ENCODE measurements around the gene LRRC7. TPM values are rescaled to one million over a fixed set of nuclear protein-coding genes. Genes with fewer than 3 reads are reported as not detected.

The LRRC7 gene
- total and polyA plus RNA-seq, 2 experiments from 2014 or later = 0.99 to 1.8 TPM

DNA sequence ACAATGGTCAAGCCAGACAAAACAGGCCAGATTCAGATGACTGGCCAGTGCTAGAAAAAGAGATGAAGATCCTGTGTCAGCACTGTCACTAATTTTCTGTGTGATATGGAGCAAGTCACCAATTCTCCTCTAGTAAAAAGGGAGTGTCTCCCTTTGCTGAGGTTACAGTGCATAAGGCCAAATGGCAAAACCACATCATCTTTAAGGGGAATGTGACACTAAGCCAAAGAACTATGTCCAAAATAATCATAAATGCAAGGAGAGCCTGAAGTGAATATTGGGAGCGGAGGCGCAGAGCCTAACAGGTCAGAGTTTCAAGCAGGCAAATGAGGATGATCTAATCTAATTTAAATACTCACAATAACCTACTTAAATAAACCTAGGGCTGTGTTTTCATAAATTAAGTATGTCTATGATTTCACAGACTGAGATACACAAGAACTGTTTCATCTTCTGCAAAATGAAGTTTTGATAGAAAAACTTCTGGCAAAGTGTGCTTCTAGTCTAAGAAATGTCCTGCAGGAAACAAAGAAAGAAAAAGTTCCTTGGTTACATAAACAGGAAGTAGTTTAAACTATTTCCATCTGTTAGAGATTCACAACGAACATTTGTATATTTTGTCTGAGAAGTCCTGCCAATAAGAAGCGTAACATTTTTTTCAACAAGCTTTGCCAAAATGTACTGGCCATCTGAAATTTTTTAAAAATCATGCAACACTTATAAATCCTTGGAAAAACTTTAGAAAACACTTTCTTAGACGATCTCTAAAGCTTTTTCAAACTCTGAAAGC, 347.4 kb downstream of the LRRC7 start:
- Histone ChIP-seq H3K9me2 (replicated peaks; ENCODE audit: insufficient read depth) (no peaks in the 10 kb centered on the region), H2AFZ (no peak overlapping the region), H3K27ac (peak overlapping the region; percentile 66), H3K9me3 (ENCODE audit: low read depth) (no peaks in the 10 kb centered on the region), H3K27me3 (no peaks in the 10 kb centered on the region), H3K4me3 (no peak overlapping the region), H3K79me2 (no peaks in the 10 kb centered on the region), H3K4me2 (peak overlapping the region; percentile 32), H3K4me1 (ENCODE audit: insufficient read depth) (peaks cover 5% of the 10 kb centered on the region), H3K36me3 (replicated peaks; ENCODE audit: insufficient read depth, low read depth) (no peaks in the 10 kb centered on the region), H4K20me1 (ENCODE audit: insufficient read depth, poor library complexity, severe bottlenecking) (no peaks in the 10 kb centered on the region)
- TF ChIP-seq EZH2 (IDR thresholded peaks at IDR 0.05; ENCODE audit: borderline replicate concordance) (no peak), EZH2phosphoT487 (IDR thresholded peaks at IDR 0.05; ENCODE audit: low read depth, severe bottlenecking, unreplicated experiment) (no peak)
- TF ChIP-seq, protein P1, sequence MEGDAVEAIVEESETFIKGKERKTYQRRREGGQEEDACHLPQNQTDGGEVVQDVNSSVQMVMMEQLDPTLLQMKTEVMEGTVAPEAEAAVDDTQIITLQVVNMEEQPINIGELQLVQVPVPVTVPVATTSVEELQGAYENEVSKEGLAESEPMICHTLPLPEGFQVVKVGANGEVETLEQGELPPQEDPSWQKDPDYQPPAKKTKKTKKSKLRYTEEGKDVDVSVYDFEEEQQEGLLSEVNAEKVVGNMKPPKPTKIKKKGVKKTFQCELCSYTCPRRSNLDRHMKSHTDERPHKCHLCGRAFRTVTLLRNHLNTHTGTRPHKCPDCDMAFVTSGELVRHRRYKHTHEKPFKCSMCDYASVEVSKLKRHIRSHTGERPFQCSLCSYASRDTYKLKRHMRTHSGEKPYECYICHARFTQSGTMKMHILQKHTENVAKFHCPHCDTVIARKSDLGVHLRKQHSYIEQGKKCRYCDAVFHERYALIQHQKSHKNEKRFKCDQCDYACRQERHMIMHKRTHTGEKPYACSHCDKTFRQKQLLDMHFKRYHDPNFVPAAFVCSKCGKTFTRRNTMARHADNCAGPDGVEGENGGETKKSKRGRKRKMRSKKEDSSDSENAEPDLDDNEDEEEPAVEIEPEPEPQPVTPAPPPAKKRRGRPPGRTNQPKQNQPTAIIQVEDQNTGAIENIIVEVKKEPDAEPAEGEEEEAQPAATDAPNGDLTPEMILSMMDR (IDR thresholded peaks at IDR 0.05; ENCODE audit: poor library complexity) = no peak
- 62% methylated on average over 5 of the region's 5 CpGs for WGBS (ENCODE audit: low lambda C conversion rate, missing lambda C conversion rate)
- DNase-seq (ENCODE audit: low spot score) = no peak

DNA sequence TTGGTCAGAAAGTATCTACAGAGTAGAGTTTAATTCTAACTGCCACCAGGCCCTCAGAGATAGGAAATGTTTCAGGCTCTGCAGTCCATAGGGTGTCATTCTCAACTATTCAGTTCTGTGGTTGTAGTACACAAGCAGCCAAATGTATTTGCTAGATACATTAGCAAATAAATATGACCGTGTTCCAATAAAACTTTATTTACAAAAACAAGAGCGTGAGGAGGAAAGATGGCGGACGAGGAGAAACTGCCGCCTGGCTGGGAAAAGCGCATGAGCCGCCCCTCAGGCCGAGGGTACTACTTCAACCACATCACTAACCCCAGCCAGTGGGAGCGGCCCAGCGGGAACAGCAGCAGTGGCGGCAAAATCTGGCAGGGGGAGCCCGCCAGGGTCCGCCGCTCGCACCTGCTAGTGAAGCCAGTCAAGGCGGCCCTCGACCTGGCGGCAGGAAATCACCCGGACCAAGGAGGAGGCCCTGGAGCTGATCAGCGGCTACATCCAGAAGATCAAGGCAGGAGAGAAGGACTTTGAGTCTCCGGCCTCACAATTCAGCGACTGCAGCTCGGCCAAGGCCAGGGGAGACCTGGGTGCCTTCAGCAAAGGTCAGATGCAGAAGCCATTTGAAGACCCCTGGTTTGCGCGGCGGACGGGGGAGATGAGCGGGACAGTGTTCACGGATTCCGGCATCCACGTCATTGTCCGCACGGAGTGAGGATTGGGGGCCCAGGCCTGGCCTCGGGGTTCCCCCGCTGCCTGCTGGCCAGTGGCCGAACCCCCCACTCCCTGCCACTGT, 351.6 kb downstream of the LRRC7 start:
- TF ChIP-seq EZH2 (IDR thresholded peaks at IDR 0.05; ENCODE audit: borderline replicate concordance) = no peak
- no peak for TF ChIP-seq EZH2phosphoT487 (IDR thresholded peaks at IDR 0.05; ENCODE audit: low read depth, severe bottlenecking, unreplicated experiment)
- TF ChIP-seq, protein P1 (IDR thresholded peaks at IDR 0.05; ENCODE audit: poor library complexity) = no peak
- H3K4me3 ChIP-seq = no peak overlapping the region
- no peaks in the 10 kb centered on the region for H4K20me1 ChIP-seq (ENCODE audit: insufficient read depth, poor library complexity, severe bottlenecking)
- H3K9me3 ChIP-seq (ENCODE audit: low read depth) = no peaks in the 10 kb centered on the region
- H3K79me2 ChIP-seq = no peaks in the 10 kb centered on the region
- H3K4me2 ChIP-seq = no peak overlapping the region
- no peaks in the 10 kb centered on the region for H3K9me2 ChIP-seq (replicated peaks; ENCODE audit: insufficient read depth)
- no peak for DNase-seq (ENCODE audit: low spot score)
- H3K27me3 ChIP-seq = no peaks in the 10 kb centered on the region
- peaks cover 5% of the 10 kb centered on the region for H3K4me1 ChIP-seq (ENCODE audit: insufficient read depth)
- H3K36me3 ChIP-seq (replicated peaks; ENCODE audit: insufficient read depth, low read depth) = no peaks in the 10 kb centered on the region
- no peak overlapping the region for H2AFZ ChIP-seq
- no peak overlapping the region for H3K27ac ChIP-seq
- 98% methylated on average over 36 of the region's 36 CpGs for WGBS (ENCODE audit: low lambda C conversion rate, missing lambda C conversion rate)

DNA sequence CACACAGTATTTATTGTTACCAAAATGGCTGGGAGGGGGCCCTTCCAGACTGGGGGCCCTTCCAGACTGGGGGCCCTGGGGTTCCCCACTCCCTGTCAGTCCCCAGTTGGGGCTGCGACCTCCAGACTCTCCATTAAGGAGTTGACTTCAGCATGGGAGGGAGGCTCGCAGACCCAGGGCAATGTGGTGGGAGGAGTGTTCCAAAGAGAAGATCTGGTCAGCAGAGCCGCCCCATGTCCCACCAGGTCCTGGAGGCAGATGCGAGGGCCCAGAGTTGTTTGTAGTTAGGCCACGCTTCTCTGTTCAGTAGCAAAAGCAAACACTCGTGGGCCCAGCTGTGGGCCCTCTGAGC, 352.2 kb downstream of the LRRC7 start:
- 91% methylated on average over 6 of the region's 6 CpGs for WGBS (ENCODE audit: low lambda C conversion rate, missing lambda C conversion rate)

More for the DNA sequence above, 352.2 kb downstream of the LRRC7 start:
- Histone ChIP-seq H3K9me3 (ENCODE audit: low read depth) (no peaks in the 10 kb centered on the region), H3K4me2 (no peak overlapping the region), H3K4me3 (no peak overlapping the region), H3K4me1 (ENCODE audit: insufficient read depth) (peaks cover under 1% of the 10 kb centered on the region), H3K27ac (no peak overlapping the region), H3K36me3 (replicated peaks; ENCODE audit: insufficient read depth, low read depth) (no peaks in the 10 kb centered on the region), H3K27me3 (no peaks in the 10 kb centered on the region), H4K20me1 (ENCODE audit: insufficient read depth, poor library complexity, severe bottlenecking) (no peaks in the 10 kb centered on the region), H2AFZ (no peak overlapping the region), H3K9me2 (replicated peaks; ENCODE audit: insufficient read depth) (no peaks in the 10 kb centered on the region), H3K79me2 (no peaks in the 10 kb centered on the region)
- no peak for DNase-seq (ENCODE audit: low spot score)
- no peak for TF ChIP-seq EZH2phosphoT487 (IDR thresholded peaks at IDR 0.05; ENCODE audit: low read depth, severe bottlenecking, unreplicated experiment)
- no peak for TF ChIP-seq EZH2 (IDR thresholded peaks at IDR 0.05; ENCODE audit: borderline replicate concordance)
- TF ChIP-seq, protein P1 (IDR thresholded peaks at IDR 0.05; ENCODE audit: poor library complexity) = no peak
